ENCODE data around the gene ADAM19.
"Not testable (repeated sequence)": the region's sequence is repeated elsewhere in the genome, so short reads cannot be mapped to it uniquely, and the experiment has no call there.

ADAM19 gene

GRCh38 chr5:157458835-157459234 lies 116.7 kb downstream of the ADAM19 start:
- no peak for DNase-seq

GRCh38 chr5:157457391-157457790 lies 118.2 kb downstream of the ADAM19 start:
- no peak for DNase-seq

GRCh38 chr5:157456301-157456700 lies 119.3 kb downstream of the ADAM19 start:
- no peak for DNase-seq

GRCh38 chr5:157455057-157455456 lies 120.5 kb downstream of the ADAM19 start:
- no peak for DNase-seq

- DNase-seq = no peak
Observed at GRCh38 chr5:157454273-157454672, 121.3 kb downstream of the ADAM19 start.

GRCh38 chr5:157451806-157452205 lies 123.8 kb downstream of the ADAM19 start:
- no peak for DNase-seq

- DNase-seq = no peak
Observed at GRCh38 chr5:157450024-157450423, 125.6 kb downstream of the ADAM19 start.

GRCh38 chr5:157449011-157449723 lies 126.4 kb downstream of the ADAM19 start:
- no peak for DNase-seq

GRCh38 chr5:157447201-157447637 lies 128.4 kb downstream of the ADAM19 start:
- no peak for DNase-seq

GRCh38 chr5:157446412-157446935 lies 129.1 kb downstream of the ADAM19 start:
- DNase-seq = no peak

- no peak for DNase-seq
Observed at GRCh38 chr5:157445745-157446411, 129.7 kb downstream of the ADAM19 start.

- no peak for DNase-seq
Observed at GRCh38 chr5:157444224-157444623, 131.4 kb downstream of the ADAM19 start.

GRCh38 chr5:157443041-157443549 lies 132.5 kb downstream of the ADAM19 start:
- DNase-seq = no peak

GRCh38 chr5:157434096-157434495 lies 141.5 kb downstream of the ADAM19 start:
- DNase-seq = no peak

- DNase-seq = peak; percentile 27
Observed at GRCh38 chr5:157431544-157432200, 143.9 kb downstream of the ADAM19 start.

- DNase-seq = not testable (repeated sequence)
Observed at GRCh38 chr5:157429920-157430319, 145.7 kb downstream of the ADAM19 start.
